ENCODE data around the gene KCNIP2.

The KCNIP2 gene

GRCh38 chr10:101843032-101844021 is at the start of gene KCNIP2:
TSS of gene KCNIP2 (minus strand) at chr10:101843800. CDS start at chr10:101843568, 232 bp downstream.
- DNase-seq = peak; percentile 84

- no peak for DNase-seq
Measured at GRCh38 chr10:101892782-101893391, 49.3 kb upstream of the KCNIP2 start.

DNA sequence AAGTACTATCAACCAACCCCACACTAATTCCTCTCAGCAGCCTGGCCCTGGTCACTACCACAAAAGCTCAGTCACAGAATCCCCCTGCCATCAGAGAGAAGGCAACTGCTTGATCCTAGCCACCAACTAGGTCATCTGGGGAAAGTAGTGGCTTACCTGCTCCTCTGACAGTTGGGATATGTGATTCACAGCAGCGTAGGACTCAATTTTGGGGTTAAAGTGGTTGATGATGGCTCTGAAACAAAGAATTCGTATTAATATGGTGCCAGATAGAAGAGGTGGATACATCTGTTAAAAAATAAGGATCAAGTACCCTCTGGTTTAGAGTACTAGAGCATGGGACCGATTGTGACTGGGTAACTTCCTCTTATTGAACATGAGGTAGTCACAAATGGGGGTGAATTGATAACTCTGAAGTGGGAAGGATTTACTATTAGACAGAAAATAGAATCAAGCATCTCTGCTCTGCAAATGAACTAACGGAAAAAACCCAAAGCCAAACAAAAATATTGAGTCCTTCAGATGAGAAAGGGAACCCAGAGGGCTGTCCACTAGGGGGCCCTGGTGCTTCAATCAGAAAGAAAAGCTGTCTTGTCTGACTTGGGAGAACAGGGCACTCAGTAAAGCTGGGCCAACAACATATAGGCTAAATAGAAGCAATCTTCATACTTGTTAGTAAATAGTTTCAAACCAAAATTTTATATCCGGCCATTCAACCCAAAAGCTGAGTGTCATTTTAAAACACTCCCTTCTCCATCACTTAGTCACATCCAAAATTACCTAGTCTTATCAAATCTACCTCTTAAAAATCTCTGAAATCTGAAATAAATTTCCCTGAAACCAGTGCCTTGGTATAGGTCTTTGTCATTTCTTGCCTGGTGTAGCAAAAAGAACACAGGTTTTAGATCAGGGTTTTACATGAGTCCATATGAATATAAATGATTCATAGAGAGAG is 45.9 kb upstream of the KCNIP2 start:
- peak; percentile 85 for DNase-seq

- no peak for DNase-seq
Measured at GRCh38 chr10:101888251-101888949, 44.8 kb upstream of the KCNIP2 start.

GRCh38 chr10:101887775-101888174 is 44.2 kb upstream of the KCNIP2 start:
- DNase-seq = no peak

DNA sequence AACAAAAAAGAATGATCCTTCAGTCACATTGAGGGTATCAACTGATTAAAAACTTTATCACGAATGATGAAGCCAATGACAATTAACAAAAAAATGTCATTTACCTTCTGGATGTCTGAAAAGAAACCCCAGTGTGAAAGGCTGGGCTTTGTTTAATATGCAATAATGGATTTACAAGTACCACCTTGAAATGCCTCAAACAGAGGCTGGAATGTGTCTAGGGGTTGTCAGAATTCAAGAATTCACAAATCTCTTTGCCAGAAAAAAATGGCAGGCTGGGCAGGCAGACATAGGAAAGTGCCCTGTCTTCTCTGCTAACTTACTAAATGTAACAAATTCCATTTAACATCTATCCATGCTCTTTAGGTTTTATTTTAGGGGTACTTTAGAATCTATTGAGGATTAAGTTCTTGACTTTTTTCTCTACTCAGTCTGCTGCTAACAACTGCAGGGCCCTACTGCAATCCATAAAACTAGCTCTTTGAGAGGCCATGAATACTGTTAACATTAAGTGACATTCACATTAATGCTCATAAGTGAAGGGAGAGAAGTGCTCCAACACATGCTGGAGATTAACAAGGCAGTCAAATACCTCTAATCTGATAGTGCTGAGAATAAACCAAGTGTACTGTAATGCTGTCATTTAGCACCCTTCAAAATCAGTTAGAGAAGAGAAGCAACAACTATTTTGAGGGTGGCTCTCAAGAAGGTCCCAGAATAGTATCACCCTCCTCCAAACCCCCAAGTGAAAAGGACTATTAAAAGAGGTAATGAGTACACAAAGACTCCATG is 43.1 kb upstream of the KCNIP2 start:
- no peak for DNase-seq

- no peak for DNase-seq
Measured at GRCh38 chr10:101881036-101881774, 37.6 kb upstream of the KCNIP2 start.

DNA sequence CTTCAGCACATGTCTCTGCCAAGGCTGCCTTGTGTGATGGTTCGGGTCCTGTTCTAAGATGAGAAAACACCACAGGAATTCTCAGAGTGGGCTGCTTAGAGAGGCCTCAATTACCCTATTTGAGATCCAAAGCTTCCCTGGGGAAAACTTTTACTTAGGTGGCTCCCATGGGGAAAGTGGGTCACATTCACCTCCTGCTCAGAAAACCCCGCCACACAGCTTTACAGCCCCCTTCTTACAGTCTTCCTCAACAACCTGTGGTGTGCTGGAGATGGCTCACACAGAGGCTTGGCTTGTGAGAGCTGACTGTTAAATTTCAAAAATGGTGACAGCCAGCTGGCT is 36.6 kb upstream of the KCNIP2 start:
- no peak for DNase-seq

GRCh38 chr10:101879456-101880231 is 36.0 kb upstream of the KCNIP2 start:
- DNase-seq = no peak

GRCh38 chr10:101878869-101879268 is 35.3 kb upstream of the KCNIP2 start:
- no peak for DNase-seq

DNA sequence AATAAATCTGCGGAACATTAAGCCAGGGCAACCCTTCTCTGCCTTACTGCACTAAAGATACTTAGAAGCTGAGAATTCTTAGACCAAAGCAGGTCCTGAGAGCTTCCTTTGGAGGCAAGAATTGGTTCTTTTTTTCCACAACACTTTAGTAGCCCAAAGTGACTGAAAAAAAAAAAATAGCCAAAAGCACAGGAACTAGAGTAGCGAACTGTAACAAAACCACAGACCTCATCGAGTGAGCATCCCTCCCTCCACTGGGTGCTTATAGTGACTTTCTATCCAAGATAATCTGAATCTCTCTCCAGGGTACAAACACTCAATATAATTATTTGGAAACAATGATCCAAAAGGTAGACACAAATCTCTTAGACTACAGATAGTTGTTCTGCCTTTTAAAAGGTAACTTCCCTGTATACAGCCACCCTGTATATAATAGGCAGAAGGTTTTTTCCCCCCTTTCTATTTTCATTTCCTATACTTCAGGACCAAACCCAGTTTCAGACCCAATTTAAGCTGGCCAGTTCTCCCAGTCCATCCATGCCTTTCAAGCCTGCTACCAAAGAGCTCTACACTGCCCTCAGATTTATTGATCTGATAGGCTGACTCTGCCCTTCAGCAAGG is 31.6 kb upstream of the KCNIP2 start:
- no peak for DNase-seq

DNA sequence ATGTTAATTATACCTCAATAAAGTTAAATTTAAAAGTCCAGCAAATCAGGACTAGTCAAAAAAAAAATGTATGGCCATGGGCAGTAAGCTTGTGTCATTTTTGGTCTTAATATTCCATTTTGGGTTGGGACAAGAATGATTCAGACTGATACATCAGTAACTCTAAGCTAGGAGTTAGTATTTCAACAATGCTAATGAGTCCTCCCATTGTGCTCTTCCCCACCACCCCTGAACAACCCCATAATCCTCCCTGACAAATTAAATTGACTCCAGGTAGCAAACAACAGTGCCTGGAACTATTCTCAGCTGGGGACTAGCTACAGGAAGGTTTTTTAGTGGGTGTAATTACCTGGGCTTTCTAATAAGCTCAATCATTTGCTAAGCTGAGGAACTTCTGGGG is 30.7 kb upstream of the KCNIP2 start:
- no peak for DNase-seq

GRCh38 chr10:101867931-101868330 is 24.3 kb upstream of the KCNIP2 start:
- DNase-seq = no peak

GRCh38 chr10:101859530-101859929 is 15.9 kb upstream of the KCNIP2 start:
- no peak for DNase-seq

DNA sequence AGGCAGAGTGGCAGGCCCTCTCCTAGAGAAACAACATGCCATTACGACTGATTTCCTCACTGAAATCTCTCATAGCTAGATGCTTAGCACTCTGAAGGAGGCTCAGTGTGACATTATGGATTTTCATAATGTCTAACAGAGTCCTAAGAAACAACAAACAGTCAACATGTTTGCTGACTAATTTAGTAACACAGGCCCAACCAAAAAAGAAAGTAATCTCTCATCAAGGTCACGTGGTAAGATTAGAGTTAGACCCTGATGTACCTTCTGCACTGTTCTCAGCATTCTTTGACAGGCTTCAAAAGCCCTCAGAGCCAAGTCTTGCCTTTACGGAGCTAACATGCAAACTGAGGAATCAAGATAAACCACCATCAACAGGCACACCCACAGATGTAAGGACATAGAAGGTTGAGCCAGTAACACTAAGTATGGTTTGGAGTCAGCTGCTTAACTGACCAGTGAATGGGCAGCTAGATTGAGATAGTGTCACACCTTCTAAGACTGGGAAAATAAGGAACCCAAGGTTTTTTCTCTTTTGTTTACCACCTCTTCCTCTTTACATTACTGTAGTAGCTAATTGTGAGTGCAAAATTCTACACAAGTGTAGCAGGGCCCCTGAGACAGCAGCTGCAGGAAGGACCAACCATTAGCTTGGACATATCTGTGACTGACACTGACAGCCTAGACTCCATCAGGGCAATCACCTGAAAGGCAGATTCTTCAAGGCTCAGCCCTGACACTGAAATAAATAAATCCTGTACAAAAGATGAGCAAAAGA is 15.3 kb upstream of the KCNIP2 start:
- DNase-seq = no peak

DNA sequence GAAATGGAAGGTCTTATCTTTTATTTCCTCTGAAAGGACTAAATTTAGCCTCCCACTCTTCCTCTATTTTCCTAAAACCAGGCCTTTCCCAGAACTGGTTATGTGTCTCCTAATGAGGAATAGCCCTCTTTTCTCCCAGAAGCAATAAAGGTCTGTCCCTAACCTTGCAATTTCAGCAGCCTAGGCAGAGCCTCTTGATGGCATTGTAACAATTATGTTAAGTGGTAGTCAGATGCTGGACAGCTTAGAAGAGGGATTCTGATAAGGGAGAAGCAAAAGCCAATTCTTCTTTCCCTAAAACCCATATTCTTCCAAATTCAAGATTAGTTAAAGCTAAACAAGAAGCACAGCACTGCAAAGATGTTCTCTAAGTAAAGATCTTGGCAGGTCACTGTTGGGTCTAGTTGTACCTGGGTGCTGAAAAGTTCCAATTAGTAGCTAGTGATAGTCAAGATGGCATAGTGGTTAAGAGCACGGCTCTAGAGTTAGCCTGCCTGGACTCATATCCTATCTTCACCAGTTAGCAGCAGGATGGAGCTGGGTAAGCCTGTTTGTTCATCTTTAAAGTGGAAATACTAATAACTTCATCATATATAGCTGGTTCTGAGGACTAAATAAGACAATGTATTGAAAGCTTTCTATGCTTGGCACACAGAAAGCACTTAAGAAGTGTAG is 14.3 kb upstream of the KCNIP2 start:
- DNase-seq = no peak

- no peak for DNase-seq
Measured at GRCh38 chr10:101856626-101857025, 13.0 kb upstream of the KCNIP2 start.
